NK-92 treated with Interleukin-12 subunit alpha and Interleukin-12 subunit beta, amount 100 ng/mL, for 24 hours (cell line): ENCODE results near the gene SPATA31E1.
"Not testable (repeated sequence)": the region's sequence is repeated elsewhere in the genome, so short reads cannot be mapped to it uniquely, and the experiment has no call there.

Experiments used
- DNase-seq: peaks from one replicate; lab custom pipeline; 2025; lab: John Stamatoyannopoulos, UW

The SPATA31E1 gene

DNA sequence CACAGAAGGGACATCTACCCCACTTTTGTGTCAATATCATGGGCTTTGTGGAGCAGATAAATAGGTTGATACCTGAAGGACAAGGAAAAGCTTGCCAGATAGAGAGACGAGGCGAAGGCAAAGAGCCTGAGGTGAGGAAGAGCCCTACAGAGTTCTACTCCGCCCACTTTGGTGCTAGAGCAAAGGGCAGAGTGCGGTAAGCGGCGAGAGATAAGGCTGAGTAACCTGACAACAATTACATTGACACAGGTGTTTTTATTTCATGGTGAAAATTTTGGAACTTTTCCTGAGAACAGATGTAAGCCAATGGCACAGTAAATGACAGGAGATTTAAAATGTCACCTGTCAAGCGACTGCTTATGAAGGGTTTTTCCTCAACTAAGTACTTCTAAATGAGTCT lies 51.8 kb downstream of the SPATA31E1 start:
- DNase-seq: not testable (repeated sequence)

DNA sequence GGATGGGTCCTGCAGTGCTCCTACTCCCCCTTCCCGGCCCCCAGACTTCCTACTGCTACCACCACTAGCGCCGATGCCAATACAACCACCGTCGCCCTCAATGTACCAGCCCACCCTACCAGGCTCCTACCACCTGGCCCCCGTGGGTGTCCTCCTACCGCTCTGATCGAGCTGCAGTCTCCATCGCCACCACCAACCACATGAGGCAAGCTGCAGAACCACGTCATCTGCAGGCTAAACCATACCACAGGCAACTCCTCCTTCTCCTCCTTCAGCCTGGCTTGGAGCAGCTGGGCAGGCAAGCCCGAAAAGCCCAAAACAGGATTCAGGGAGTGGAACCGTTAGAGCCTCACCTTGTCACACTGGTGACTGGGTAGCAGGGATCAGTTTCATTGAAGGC lies 54.7 kb downstream of the SPATA31E1 start:
- DNase-seq: not testable (repeated sequence)

DNA sequence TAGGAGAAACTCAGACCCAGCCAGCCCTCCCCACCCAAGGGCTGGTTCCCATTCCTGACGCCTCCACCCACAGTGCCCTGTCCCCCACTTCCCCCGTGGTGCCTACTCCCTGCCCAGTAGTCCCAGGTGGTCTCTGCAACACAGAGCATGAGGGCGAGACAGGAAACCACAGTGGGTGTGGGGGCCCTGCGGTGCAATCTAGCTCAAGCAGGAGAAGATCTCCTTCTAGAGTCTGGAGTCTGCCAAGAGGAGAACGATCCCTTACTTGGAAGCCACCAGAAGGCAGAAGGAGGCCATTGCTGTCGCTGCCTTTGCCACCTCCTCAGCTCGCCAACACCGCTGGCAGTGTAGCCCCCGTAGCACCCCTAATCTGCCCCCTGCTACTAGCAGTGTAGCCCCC lies 55.2 kb downstream of the SPATA31E1 start:
- DNase-seq: not testable (repeated sequence)

DNA sequence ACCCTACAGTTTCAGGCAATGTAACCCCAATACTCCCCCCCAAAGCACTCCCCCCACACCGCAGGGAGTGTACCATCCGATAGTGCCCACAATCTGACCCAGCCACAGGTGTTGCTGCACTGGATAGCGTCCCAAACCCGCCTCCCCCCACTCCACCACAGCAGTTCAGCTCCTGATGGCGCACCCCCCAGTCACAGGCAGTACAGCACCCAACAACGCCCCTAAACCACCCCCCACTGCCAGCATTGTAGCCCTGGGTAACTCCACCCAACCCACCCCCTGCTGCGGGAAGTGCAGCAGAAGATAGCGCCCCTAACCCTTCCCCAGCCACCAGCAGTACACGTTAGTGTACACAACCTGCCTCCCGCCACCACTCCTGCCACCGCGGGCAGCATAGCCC lies 55.7 kb downstream of the SPATA31E1 start:
- DNase-seq: not testable (repeated sequence)
